K562 (cell line): ENCODE data around the gene CAPN5. TPM values are rescaled to one million over a fixed set of nuclear protein-coding genes. Genes with fewer than 3 reads are reported as not detected.

ENCODE experiments used
- CTBP1 ChIP-seq: fragments of 450-650 bp; IDR thresholded peaks from 2 replicates; pipeline ENCODE4 v1.6.1; 2016; ENCODE audit warnings: borderline replicate concordance
- EP400 ChIP-seq: fragments of 450-650 bp; IDR thresholded peaks from 2 replicates; pipeline ENCODE4 v1.6.1; 2017; ENCODE audit warnings: antibody characterized with exemption, mild to moderate bottlenecking, moderate library complexity
- GTF3C2 ChIP-seq: IDR thresholded peaks from 3 replicates; pipeline ENCODE4 v1.6.1; 2011; ENCODE audit warnings: borderline replicate concordance, mild to moderate bottlenecking, moderate library complexity; ENCODE audit not compliant: insufficient read length; ENCODE audit errors: extremely low read depth
- MAZ ChIP-seq, 2 experiments: fragments of 450-650 bp in 1 of 2; sonication (generic) in 1 of 2; formaldehyde crosslinking; IDR thresholded peaks in 1 of 2; conservative IDR thresholded peaks in 1 of 2; 2 replicates each; pipeline versions ENCODE4 v1.4.0 to v1.5.0; 2020; ENCODE audit warnings: mild to moderate bottlenecking in 1 of 2, missing genetic modification reagents in 1 of 2
- PCBP1 ChIP-seq: fragments of 200-400 bp; formaldehyde crosslinking; IDR thresholded peaks from 2 replicates; pipeline ENCODE4 v1.6.1; 2018; ENCODE audit warnings: mild to moderate bottlenecking, low read depth, low read length; ENCODE audit not compliant: poor library complexity, severe bottlenecking
- SIX5 ChIP-seq, 2 experiments: IDR thresholded peaks; 2 replicates each; pipeline ENCODE4 v1.6.1; 2011; ENCODE audit warnings: low read length in 2 of 2, borderline replicate concordance in 1 of 2, low read depth in 1 of 2, mild to moderate bottlenecking in 1 of 2, moderate library complexity in 1 of 2; ENCODE audit not compliant: insufficient read depth in 1 of 2
- SP2 ChIP-seq: IDR thresholded peaks from 2 replicates; pipeline ENCODE4 v1.6.1; 2011; ENCODE audit warnings: mild to moderate bottlenecking, low read depth, low read length, moderate library complexity; ENCODE audit not compliant: poor library complexity, severe bottlenecking; ENCODE audit errors: extremely low read depth
- THAP12 ChIP-seq: fragments of 250-450 bp; sonication (Bioruptor Pico); IDR thresholded peaks from 2 replicates; pipeline ENCODE4 v1.9.0; 2021; ENCODE audit warnings: mild to moderate bottlenecking, inconsistent platforms
- TRIM24 ChIP-seq, 2 experiments: fragments of 450-650 bp; IDR thresholded peaks; 2 replicates each; pipeline ENCODE4 v1.6.1; 2016
- ZBTB40 ChIP-seq, 2 experiments: fragments of 450-650 bp in 1 of 2; sonication (generic) in 1 of 2; formaldehyde crosslinking in 1 of 2; IDR thresholded peaks; 2 replicates each; pipeline versions ENCODE4 v1.7.1 to v1.9.0; 2016 to 2022; ENCODE audit warnings: inconsistent platforms in 1 of 2, mild to moderate bottlenecking in 1 of 2, missing genetic modification reagents in 1 of 2
- polyA plus RNA-seq, 8 experiments: library from polyadenylated mRNA; depleted of rRNA in 4 of 8; stranded (reverse) in 5 of 8; unstranded in 3 of 8; fragments of >200 nt; fragmentation: Nextera tagmentation in 2 of 8; fragmentation: Illumina TruSeq in 1 of 8; extraction: Ambion mirVana in 2 of 8; extraction: Trizol in 1 of 8; gene quantifications; 2 replicates each; pipeline versions ENCODE4 v1.2.1 to v1.2.3, GENCODE V29; 2011 to 2014; ENCODE audit warnings: inconsistent platforms in 1 of 8, missing spikeins in 1 of 8
- total RNA-seq, 7 experiments: library from RNA; depleted of rRNA in 6 of 7; stranded (reverse); fragments of >200 nt in 6 of 7; fragmentation: Illumina TruSeq in 2 of 7; extraction: Trizol in 2 of 7; gene quantifications; 2 replicates each; pipeline versions ENCODE4 v1.2.1 to v1.2.3, GENCODE V29; 2011 to 2021; ENCODE audit warnings: low replicate concordance in 1 of 7

Gene CAPN5
- total and polyA plus RNA-seq, 9 of the 15 experiments (the other 6 are each of a cell fraction or from before 2014, with no cell fraction given), result 0.04 to 0.44 (median 0.14) TPM; not detected in 2

- TF ChIP-seq MAZ (CRISPR knock-in tag; conservative IDR thresholded peaks at IDR 0.05 in 1 of 2, IDR thresholded peaks at IDR 0.05 in 1 of 2), result peak; percentile 46 to 83; a peak in 2 of 4 replicates
- TF ChIP-seq EP400, result no peak
- TF ChIP-seq GTF3C2, result no peak
- TF ChIP-seq SIX5 (IDR thresholded peaks at IDR 0.05; ENCODE audit: borderline replicate concordance in 1 of 2, insufficient read depth in 1 of 2, low read depth in 1 of 2, low read length in 2 of 2), result no peak
- no peak for TF ChIP-seq PCBP1
- peak; percentile 74 for TF ChIP-seq CTBP1
- no peak; the same call in 1 of the 2 replicates for TF ChIP-seq THAP12 (CRISPR knock-in tag)
- TF ChIP-seq TRIM24 (IDR thresholded peaks at IDR 0.05), result no peak
- TF ChIP-seq ZBTB40 (IDR thresholded peaks at IDR 0.05), result no peak
- no peak for TF ChIP-seq ZBTB40 (CRISPR knock-in tag; IDR thresholded peaks at IDR 0.05)
- TF ChIP-seq SP2, result no peak
Measured at GRCh38 chr11:77066229-77067042, at the start of gene CAPN5 (continued).
